ENCODE results near the gene UBE2U. TPM values are rescaled to one million over a fixed set of nuclear protein-coding genes. Genes with fewer than 3 reads are reported as not detected.
"Not testable (repeated sequence)": the region's sequence is repeated elsewhere in the genome, so short reads cannot be mapped to it uniquely, and the experiment has no call there.

The UBE2U gene
- polyA plus RNA-seq, 1 donor from 2014 or later: not detected

GRCh38 chr1:64236541-64236954, 33.1 kb downstream of the UBE2U start:
- H3K36me3 ChIP-seq (ENCODE audit: insufficient read depth, low read length): no peaks in the 10 kb centered on the region

GRCh38 chr1:64239519-64239918, 36.1 kb downstream of the UBE2U start:
- not testable (repeated sequence) for H3K9me3 ChIP-seq (ENCODE audit: low read length); H3F3A ChIP-seq (ENCODE audit: insufficient read depth, low read length, poor library complexity, severe bottlenecking); H3K4me2 ChIP-seq (ENCODE audit: low read length); H3K9me2 ChIP-seq (ENCODE audit: insufficient read depth, low read length); H3K9ac ChIP-seq (ENCODE audit: low read length); H2AFZ ChIP-seq (ENCODE audit: low read depth, low read length); H3K27ac ChIP-seq (ENCODE audit: low read length); H3K4me3 ChIP-seq (ENCODE audit: low read length); H3K36me3 ChIP-seq (ENCODE audit: insufficient read depth, low read length); H4K20me1 ChIP-seq (ENCODE audit: insufficient read depth); H3K27me3 ChIP-seq (ENCODE audit: insufficient read depth, low read depth, low read length); H3K79me2 ChIP-seq (replicated peaks; ENCODE audit: insufficient read depth, low read length)

More at GRCh38 chr1:64236541-64236954, 33.1 kb downstream of the UBE2U start:
- Histone ChIP-seq H2AFZ (ENCODE audit: low read depth, low read length) (no peak overlapping the region), H3F3A (ENCODE audit: insufficient read depth, low read length, poor library complexity, severe bottlenecking) (no peaks in the 10 kb centered on the region), H3K4me3 (ENCODE audit: low read length) (no peak overlapping the region), H3K79me2 (replicated peaks; ENCODE audit: insufficient read depth, low read length) (no peaks in the 10 kb centered on the region), H3K9ac (ENCODE audit: low read length) (no peak overlapping the region), H3K9me2 (ENCODE audit: insufficient read depth, low read length) (no peaks in the 10 kb centered on the region), H3K27me3 (ENCODE audit: insufficient read depth, low read depth, low read length) (no peaks in the 10 kb centered on the region), H4K20me1 (ENCODE audit: insufficient read depth) (no peaks in the 10 kb centered on the region), H3K27ac (ENCODE audit: low read length) (no peak overlapping the region), H3K9me3 (ENCODE audit: low read length) (no peaks in the 10 kb centered on the region), H3K4me2 (ENCODE audit: low read length) (no peak overlapping the region)
- no peak for TF ChIP-seq EZH2 (IDR thresholded peaks at IDR 0.05; ENCODE audit: borderline replicate concordance, insufficient read depth, low read length, poor library complexity, severe bottlenecking)
- no peak for TF ChIP-seq EP300 (conservative IDR thresholded peaks at IDR 0.05; ENCODE audit: poor library complexity, severe bottlenecking)
- TF ChIP-seq RAD21 (conservative IDR thresholded peaks at IDR 0.05): no peak
- TF ChIP-seq REST (IDR thresholded peaks at IDR 0.05; ENCODE audit: borderline replicate concordance): no peak
- no peak for TF ChIP-seq MXI1 (conservative IDR thresholded peaks at IDR 0.05; ENCODE audit: poor library complexity, severe bottlenecking)
- TF ChIP-seq SMC3 (conservative IDR thresholded peaks at IDR 0.05; ENCODE audit: poor library complexity): no peak
- TF ChIP-seq CTCF (IDR thresholded peaks at IDR 0.05; ENCODE audit: poor library complexity, severe bottlenecking): no peak
- TF ChIP-seq POLR2AphosphoS5 (IDR thresholded peaks at IDR 0.05): no peak
- no peak for TF ChIP-seq TAF1 (IDR thresholded peaks at IDR 0.05; ENCODE audit: low read depth)

- Histone ChIP-seq H3K9me3 (ENCODE audit: low read length) (no peaks in the 10 kb centered on the region), H3F3A (ENCODE audit: insufficient read depth, low read length, poor library complexity, severe bottlenecking) (no peaks in the 10 kb centered on the region), H3K9ac (ENCODE audit: low read length) (no peak overlapping the region), H3K36me3 (ENCODE audit: insufficient read depth, low read length) (no peaks in the 10 kb centered on the region), H3K79me2 (replicated peaks; ENCODE audit: insufficient read depth, low read length) (no peaks in the 10 kb centered on the region), H3K4me3 (ENCODE audit: low read length) (no peak overlapping the region), H3K4me2 (ENCODE audit: low read length) (no peak overlapping the region), H3K27me3 (ENCODE audit: insufficient read depth, low read depth, low read length) (no peaks in the 10 kb centered on the region), H3K9me2 (ENCODE audit: insufficient read depth, low read length) (no peaks in the 10 kb centered on the region), H3K27ac (ENCODE audit: low read length) (no peak overlapping the region), H4K20me1 (ENCODE audit: insufficient read depth) (no peaks in the 10 kb centered on the region), H2AFZ (ENCODE audit: low read depth, low read length) (no peak overlapping the region)
- TF ChIP-seq TAF1 (IDR thresholded peaks at IDR 0.05; ENCODE audit: low read depth): no peak
- TF ChIP-seq POLR2AphosphoS5 (IDR thresholded peaks at IDR 0.05): no peak
- no peak for TF ChIP-seq REST (IDR thresholded peaks at IDR 0.05; ENCODE audit: borderline replicate concordance)
- TF ChIP-seq EZH2 (IDR thresholded peaks at IDR 0.05; ENCODE audit: borderline replicate concordance, insufficient read depth, low read length, poor library complexity, severe bottlenecking): no peak
These were observed 36.8 kb downstream of the UBE2U start for GRCh38 chr1:64240206-64240605.
